Right lung (tissue), 5 donors: Measurements from ENCODE around the gene EZR. TPM values are rescaled to one million over a fixed set of nuclear protein-coding genes. Genes with fewer than 3 reads are reported as not detected.
A peak's percentile ranks its signal among the peaks of the same experiment; 100 is the strongest.

Source experiments
- DNase-seq, 2 donors: peaks; one replicate each; pipeline ENCODE4 v3.0.0-alpha.2; 2013
- polyA plus RNA-seq, 5 donors: library from polyadenylated mRNA; unstranded; fragments of 120-200 nt; gene quantifications; one replicate each; pipeline versions ENCODE4 v1.2.1 to v1.2.3, GENCODE V29; 2013; ENCODE audit warnings: inconsistent platforms in 1 of 5, low replicate concordance in 1 of 5; ENCODE audit not compliant: insufficient read length in 5 of 5, insufficient read depth in 1 of 5

The EZR gene
- polyA plus RNA-seq, 5 donors = 143 to 172 (median 149) TPM

GRCh38 chr6:158763434-158764182, 55.6 kb downstream of the EZR start:
- no peak for DNase-seq

- no peak for DNase-seq
Observed at GRCh38 chr6:158762787-158763433, 56.3 kb downstream of the EZR start.

GRCh38 chr6:158761746-158762145, 57.4 kb downstream of the EZR start:
- DNase-seq = no peak

- DNase-seq = no peak
Observed at GRCh38 chr6:158760618-158761250, 58.4 kb downstream of the EZR start.

- no peak for DNase-seq
Observed at GRCh38 chr6:158759966-158760617, 59.1 kb downstream of the EZR start.

- DNase-seq = no peak
Observed at GRCh38 chr6:158758941-158759479, 60.2 kb downstream of the EZR start.

GRCh38 chr6:158758451-158758860, 60.7 kb downstream of the EZR start:
- no peak for DNase-seq

GRCh38 chr6:158757753-158758090, 61.4 kb downstream of the EZR start:
- DNase-seq = no peak

GRCh38 chr6:158756977-158757752, 62.0 kb downstream of the EZR start:
- DNase-seq = no peak

- DNase-seq = no peak
Observed at GRCh38 chr6:158756126-158756525, 63.0 kb downstream of the EZR start.

- no peak for DNase-seq
Observed at GRCh38 chr6:158755636-158756035, 63.5 kb downstream of the EZR start.

GRCh38 chr6:158754738-158755137, 64.4 kb downstream of the EZR start:
- no peak for DNase-seq

- no peak for DNase-seq
Observed at GRCh38 chr6:158753811-158754210, 65.4 kb downstream of the EZR start.

- DNase-seq = peak; percentile 39 to 58
Observed at GRCh38 chr6:158752613-158753012, 66.6 kb downstream of the EZR start.

GRCh38 chr6:158751921-158752320, 67.2 kb downstream of the EZR start:
- DNase-seq = no peak

- DNase-seq = no peak
Observed at GRCh38 chr6:158751224-158751623, 67.9 kb downstream of the EZR start.

- no peak for DNase-seq
Observed at GRCh38 chr6:158744986-158745430, 74.2 kb downstream of the EZR start.

- no peak for DNase-seq
Observed at GRCh38 chr6:158743033-158743651, 76.0 kb downstream of the EZR start.

- no peak for DNase-seq
Observed at GRCh38 chr6:158739673-158740072, 79.5 kb downstream of the EZR start.

- DNase-seq = no peak
Observed at GRCh38 chr6:158737710-158738615, 81.2 kb downstream of the EZR start.
